Peyer's patch (tissue), 4 donors: ENCODE results near the gene TSPAN31.

Experiments used
- POLR2A ChIP-seq, 2 donors: fragments of 450-650 bp; IDR thresholded peaks; one replicate each; pipeline ENCODE4 v1.5.1; 2017; ENCODE audit warnings: antibody characterized with exemption in 2 of 2, mild to moderate bottlenecking in 2 of 2, moderate library complexity in 2 of 2
- TF ChIP-seq, protein P1 (sequence below), 6 experiments: fragments of 450-650 bp in 4 of 6; fragments of 200-600 bp in 2 of 6; sonication (generic) in 1 of 6; IDR thresholded peaks; one replicate each; pipeline ENCODE4 v1.5.1; 2017 to 2019; ENCODE audit warnings: antibody characterized with exemption in 6 of 6, mild to moderate bottlenecking in 3 of 6, moderate library complexity in 1 of 6

GRCh38 chr12:57734591-57734990 is 10.2 kb upstream of the TSPAN31 start:
- TF ChIP-seq, protein P1, sequence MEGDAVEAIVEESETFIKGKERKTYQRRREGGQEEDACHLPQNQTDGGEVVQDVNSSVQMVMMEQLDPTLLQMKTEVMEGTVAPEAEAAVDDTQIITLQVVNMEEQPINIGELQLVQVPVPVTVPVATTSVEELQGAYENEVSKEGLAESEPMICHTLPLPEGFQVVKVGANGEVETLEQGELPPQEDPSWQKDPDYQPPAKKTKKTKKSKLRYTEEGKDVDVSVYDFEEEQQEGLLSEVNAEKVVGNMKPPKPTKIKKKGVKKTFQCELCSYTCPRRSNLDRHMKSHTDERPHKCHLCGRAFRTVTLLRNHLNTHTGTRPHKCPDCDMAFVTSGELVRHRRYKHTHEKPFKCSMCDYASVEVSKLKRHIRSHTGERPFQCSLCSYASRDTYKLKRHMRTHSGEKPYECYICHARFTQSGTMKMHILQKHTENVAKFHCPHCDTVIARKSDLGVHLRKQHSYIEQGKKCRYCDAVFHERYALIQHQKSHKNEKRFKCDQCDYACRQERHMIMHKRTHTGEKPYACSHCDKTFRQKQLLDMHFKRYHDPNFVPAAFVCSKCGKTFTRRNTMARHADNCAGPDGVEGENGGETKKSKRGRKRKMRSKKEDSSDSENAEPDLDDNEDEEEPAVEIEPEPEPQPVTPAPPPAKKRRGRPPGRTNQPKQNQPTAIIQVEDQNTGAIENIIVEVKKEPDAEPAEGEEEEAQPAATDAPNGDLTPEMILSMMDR (IDR thresholded peaks at IDR 0.05): no peak
- no peak for TF ChIP-seq POLR2A (IDR thresholded peaks at IDR 0.05)
